Measurements from ENCODE around the gene C19orf38. TPM values are rescaled to one million over a fixed set of nuclear protein-coding genes. Genes with fewer than 3 reads are reported as not detected.

C19orf38 gene
- total RNA-seq, 1 donor = under 0.01 TPM

DNA sequence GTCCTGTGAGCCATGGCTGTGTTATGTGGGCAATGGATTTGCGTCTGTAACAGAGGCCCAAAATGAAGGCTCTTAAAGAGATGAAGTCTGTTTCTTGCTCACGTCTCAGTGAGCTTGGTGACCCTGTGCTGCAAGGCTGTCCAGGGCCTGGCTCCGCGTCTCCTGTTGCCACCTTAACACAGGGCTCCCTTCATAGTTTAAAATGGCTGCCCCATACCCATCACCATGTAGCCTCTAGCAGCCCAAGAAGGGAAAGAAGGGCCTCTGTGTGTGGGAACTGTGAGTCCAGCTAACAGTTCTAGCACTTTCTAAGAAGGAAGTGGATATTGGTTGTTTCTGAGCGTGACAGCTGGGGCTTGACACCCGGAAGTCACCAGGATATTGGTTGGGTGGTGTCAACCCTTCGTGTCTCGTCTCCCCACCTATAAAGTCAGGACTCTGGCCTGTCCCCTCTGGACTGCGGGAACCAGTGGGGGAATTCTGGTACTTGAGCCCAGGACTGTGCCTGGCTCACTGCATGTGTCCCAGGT is 33.1 kb upstream of the C19orf38 start:
- H2AFZ ChIP-seq (ENCODE audit: low read length) = no peak overlapping the region
- H3K4me2 ChIP-seq (ENCODE audit: insufficient read depth, low read length) = peak overlapping the region; percentile 84
- H4K20me1 ChIP-seq (ENCODE audit: insufficient read depth, low read length) = peaks cover 12% of the 10 kb centered on the region
- peaks cover 39% of the 10 kb centered on the region for H3K79me2 ChIP-seq (ENCODE audit: insufficient read depth, low read length)
- peaks cover 46% of the 10 kb centered on the region for H3K4me1 ChIP-seq (ENCODE audit: insufficient read depth, low read length)
- H3K9me3 ChIP-seq (ENCODE audit: low read depth, low read length) = no peaks in the 10 kb centered on the region
- peaks cover 63% of the 10 kb centered on the region for H3K36me3 ChIP-seq (ENCODE audit: insufficient read depth, low read length)
- H3K4me3 ChIP-seq (ENCODE audit: insufficient read depth, low read length) = peak overlapping the region; percentile 86
- TF ChIP-seq, protein P1, sequence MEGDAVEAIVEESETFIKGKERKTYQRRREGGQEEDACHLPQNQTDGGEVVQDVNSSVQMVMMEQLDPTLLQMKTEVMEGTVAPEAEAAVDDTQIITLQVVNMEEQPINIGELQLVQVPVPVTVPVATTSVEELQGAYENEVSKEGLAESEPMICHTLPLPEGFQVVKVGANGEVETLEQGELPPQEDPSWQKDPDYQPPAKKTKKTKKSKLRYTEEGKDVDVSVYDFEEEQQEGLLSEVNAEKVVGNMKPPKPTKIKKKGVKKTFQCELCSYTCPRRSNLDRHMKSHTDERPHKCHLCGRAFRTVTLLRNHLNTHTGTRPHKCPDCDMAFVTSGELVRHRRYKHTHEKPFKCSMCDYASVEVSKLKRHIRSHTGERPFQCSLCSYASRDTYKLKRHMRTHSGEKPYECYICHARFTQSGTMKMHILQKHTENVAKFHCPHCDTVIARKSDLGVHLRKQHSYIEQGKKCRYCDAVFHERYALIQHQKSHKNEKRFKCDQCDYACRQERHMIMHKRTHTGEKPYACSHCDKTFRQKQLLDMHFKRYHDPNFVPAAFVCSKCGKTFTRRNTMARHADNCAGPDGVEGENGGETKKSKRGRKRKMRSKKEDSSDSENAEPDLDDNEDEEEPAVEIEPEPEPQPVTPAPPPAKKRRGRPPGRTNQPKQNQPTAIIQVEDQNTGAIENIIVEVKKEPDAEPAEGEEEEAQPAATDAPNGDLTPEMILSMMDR (IDR thresholded peaks at IDR 0.05; ENCODE audit: extremely low read depth, low read depth, low read length) = no peak
- H3K27ac ChIP-seq (ENCODE audit: low read depth, low read length) = peak overlapping the region; percentile 97
- no peak for DNase-seq (ENCODE audit: insufficient read length, low spot score, missing footprints)
- no peaks in the 10 kb centered on the region for H3K27me3 ChIP-seq (ENCODE audit: insufficient read depth, low read length)

DNA sequence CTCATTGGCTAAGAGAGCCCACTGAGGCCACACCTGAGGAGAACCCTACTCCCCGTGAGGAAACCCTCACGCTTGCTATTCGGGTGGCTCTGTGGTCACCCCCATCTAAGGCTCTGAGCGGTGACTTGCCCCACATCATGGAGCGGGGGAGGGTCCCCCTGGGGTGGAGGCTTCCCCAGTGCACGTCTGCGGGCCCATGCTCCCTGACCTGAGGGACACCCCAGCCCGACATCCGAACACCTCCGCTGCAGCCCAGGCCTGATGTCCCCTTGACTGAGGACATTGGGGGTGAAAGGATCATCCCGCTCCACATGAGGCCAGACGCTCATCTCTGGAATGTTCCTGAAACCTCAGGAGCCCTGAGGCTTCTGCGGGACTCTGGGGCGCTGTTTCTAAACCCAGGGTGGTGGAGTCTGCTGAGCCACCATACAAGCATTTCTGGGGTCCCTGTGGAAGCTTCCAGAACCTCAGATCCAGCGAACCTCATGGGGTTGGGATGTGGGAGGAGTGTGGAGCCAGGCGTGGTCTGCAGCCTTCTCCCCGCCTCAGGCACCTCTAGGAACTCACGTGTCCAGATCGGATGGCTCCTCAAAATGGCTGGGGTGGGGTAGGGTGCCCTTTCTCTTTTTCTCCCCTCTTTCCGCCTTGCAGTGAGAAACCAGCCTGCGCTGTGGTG is 32.1 kb upstream of the C19orf38 start:
- Histone ChIP-seq H3K27ac (ENCODE audit: low read depth, low read length) (peak overlapping the region; percentile 97), H3K79me2 (ENCODE audit: insufficient read depth, low read length) (peaks cover 39% of the 10 kb centered on the region), H3K4me1 (ENCODE audit: insufficient read depth, low read length) (peaks cover 46% of the 10 kb centered on the region), H2AFZ (ENCODE audit: low read length) (no peak overlapping the region), H4K20me1 (ENCODE audit: insufficient read depth, low read length) (peaks cover 12% of the 10 kb centered on the region), H3K4me3 (ENCODE audit: insufficient read depth, low read length) (peak overlapping the region; percentile 86), H3K36me3 (ENCODE audit: insufficient read depth, low read length) (peaks cover 69% of the 10 kb centered on the region), H3K9me3 (ENCODE audit: low read depth, low read length) (no peaks in the 10 kb centered on the region), H3K4me2 (ENCODE audit: insufficient read depth, low read length) (peak overlapping the region; percentile 84), H3K27me3 (ENCODE audit: insufficient read depth, low read length) (no peaks in the 10 kb centered on the region)
- TF ChIP-seq, protein P1 (IDR thresholded peaks at IDR 0.05; ENCODE audit: extremely low read depth, low read depth, low read length) = no peak
- DNase-seq (ENCODE audit: insufficient read length, low spot score, missing footprints) = peak; percentile 89

DNA sequence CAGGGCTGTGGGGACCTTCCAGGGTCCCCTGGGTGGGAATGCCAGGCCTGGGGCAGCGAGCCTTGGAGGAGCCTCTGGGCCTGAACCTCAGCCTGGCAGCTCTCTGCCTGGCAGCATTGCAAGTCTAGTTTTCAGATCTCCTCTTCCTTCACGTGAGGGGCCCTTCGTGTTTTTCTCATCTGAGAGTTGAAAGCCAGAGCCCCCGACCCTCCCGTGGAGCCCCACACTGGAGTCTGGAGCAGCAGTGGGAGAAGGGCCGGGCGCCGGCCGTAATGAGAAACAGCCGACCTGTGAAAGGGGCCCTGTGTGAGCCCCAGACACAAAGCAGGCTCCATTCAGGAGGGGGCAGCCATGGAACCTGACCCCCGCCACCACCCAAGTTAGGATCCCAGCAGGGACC is 31.5 kb upstream of the C19orf38 start:
- peaks cover 46% of the 10 kb centered on the region for H3K4me1 ChIP-seq (ENCODE audit: insufficient read depth, low read length)
- peaks cover 12% of the 10 kb centered on the region for H4K20me1 ChIP-seq (ENCODE audit: insufficient read depth, low read length)
- H2AFZ ChIP-seq (ENCODE audit: low read length) = no peak overlapping the region

More for the DNA sequence above, 31.5 kb upstream of the C19orf38 start:
- Histone ChIP-seq H3K4me3 (ENCODE audit: insufficient read depth, low read length) (peak overlapping the region; percentile 86), H3K27ac (ENCODE audit: low read depth, low read length) (peak overlapping the region; percentile 97), H3K4me2 (ENCODE audit: insufficient read depth, low read length) (peak overlapping the region; percentile 84), H3K36me3 (ENCODE audit: insufficient read depth, low read length) (peaks cover 66% of the 10 kb centered on the region), H3K27me3 (ENCODE audit: insufficient read depth, low read length) (no peaks in the 10 kb centered on the region), H3K79me2 (ENCODE audit: insufficient read depth, low read length) (peaks cover 39% of the 10 kb centered on the region), H3K9me3 (ENCODE audit: low read depth, low read length) (no peaks in the 10 kb centered on the region)
- peak; percentile 84 for DNase-seq (ENCODE audit: insufficient read length, low spot score, missing footprints)
- TF ChIP-seq, protein P1 (IDR thresholded peaks at IDR 0.05; ENCODE audit: extremely low read depth, low read depth, low read length) = no peak
